Measurements from ENCODE around the gene GCHFR. TPM values are rescaled to one million over a fixed set of nuclear protein-coding genes. Genes with fewer than 3 reads are reported as not detected.

Gene GCHFR
- total RNA-seq: 10 to 100 TPM in 1 of 4 donors, 1 to 10 TPM in 3; 6.1 to 11.5 (median 7.6) TPM
- 14.9 TPM for polyA plus RNA-seq
- long read RNA-seq, donor 1, partial matches to known transcripts: 1 of 3 reads
- long read RNA-seq, donor 1, other reads (novel, unspliced or antisense): 0 of 3 reads
- long read RNA-seq, donor 2, transcript GCHFR-201 (3 exons, 777 nt): major isoform, 7 of 7 reads
- long read RNA-seq, donor 2, partial matches to known transcripts: 0 of 7 reads
- long read RNA-seq, donor 2, other reads (novel, unspliced or antisense): 0 of 7 reads
- long read RNA-seq, donor 3, partial matches to known transcripts: 0 of 2 reads
- long read RNA-seq, donor 3, other reads (novel, unspliced or antisense): 0 of 2 reads
- long read RNA-seq, donor 4, partial matches to known transcripts: 0 of 3 reads
- long read RNA-seq, donor 4, other reads (novel, unspliced or antisense): 0 of 3 reads

DNA sequence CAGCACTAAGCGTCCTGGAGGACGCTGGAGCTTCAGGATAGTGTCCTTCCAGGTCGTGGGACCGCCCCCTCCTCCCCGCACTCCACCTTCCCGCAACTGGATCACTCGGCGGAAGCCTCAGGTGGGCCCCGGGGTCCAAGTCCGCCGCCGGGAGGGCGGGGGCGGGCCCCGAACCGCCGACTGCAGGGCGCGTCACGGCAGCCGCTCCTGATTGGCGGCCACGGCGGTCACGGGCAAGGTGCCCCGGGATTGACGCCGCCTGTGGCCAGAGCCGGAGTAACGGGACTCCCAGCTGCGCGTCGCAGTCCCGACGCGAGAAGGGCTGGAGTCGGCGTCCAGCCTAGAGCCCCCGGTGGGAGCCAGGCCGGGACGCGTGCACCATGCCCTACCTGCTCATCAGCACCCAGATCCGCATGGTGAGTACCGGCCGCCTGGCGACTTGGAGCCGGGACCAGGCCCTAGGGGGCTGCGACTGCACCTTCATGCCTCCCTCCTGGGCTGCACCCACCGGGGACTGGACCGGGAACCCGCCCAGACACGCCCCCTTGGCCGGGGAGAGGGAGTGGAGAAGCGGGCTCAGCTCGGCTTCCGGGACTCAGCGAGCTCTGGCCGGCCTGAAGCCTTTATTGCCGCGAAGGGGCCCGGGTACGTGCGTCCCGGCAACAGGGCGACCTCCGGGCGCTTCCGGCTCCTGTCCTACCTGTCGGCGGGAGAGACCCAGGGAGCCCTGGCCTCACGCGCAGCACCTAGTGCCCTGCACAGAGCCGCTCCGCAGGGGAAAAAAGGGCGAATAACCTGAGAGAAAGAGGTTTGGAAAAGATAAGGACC is at the start of gene GCHFR:
GCHFR (plus strand) TSS at position 268 of the 828 bp plus-strand sequence; CDS start at position 381, 113 bp downstream.
- Histone ChIP-seq H3K9me3 (ENCODE audit: control insufficient read depth, low read length) (no peaks in the 10 kb centered on the region), H3K27ac (ENCODE audit: low read length) (peak within 1 kb of the TSS; percentile 30), H3K4me3 (ENCODE audit: low read length) (peak within 1 kb of the TSS; percentile 34), H3K4me1 (ENCODE audit: control insufficient read depth, insufficient read depth, low read length) (no peaks in the 10 kb centered on the region), H3K27me3 (ENCODE audit: control insufficient read depth, insufficient read depth) (no peaks in the 10 kb centered on the region)
- DNase-seq (peak; percentile 84 to 94 (median 93)), ATAC-seq (peak; percentile 75 to 81)
- under 1% methylated on average over 75 of the region's 75 CpGs for WGBS
- intact Hi-C loops (cut with DNase I): no loop called here

DNA sequence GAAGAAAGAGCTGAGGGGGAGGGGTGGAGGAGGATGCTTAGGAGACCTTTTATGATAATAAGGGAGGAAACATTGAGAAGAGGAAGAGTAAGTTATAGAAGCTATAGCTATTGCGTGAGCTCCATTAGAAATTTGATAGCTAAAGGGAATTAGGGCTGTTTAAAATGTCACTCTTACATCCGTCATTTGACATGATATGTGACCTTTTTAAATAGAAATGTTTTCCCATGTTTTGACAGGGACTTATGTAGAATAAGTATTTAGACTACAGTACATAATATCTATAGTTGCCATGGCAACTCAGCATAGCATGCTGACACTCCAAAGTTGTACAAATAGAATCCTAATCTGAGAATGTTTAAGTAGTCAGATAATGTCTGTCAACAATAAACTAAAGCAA is 49.7 kb upstream of the GCHFR start:
- H3K27me3 ChIP-seq (ENCODE audit: control insufficient read depth, insufficient read depth): no peaks in the 10 kb centered on the region
- H3K9me3 ChIP-seq (ENCODE audit: control insufficient read depth, low read length): no peaks in the 10 kb centered on the region
- 43% methylated on average over 2 of the region's 2 CpGs for WGBS
- DNase-seq (no peak), ATAC-seq (no peak)
- intact Hi-C loops (cut with DNase I): no loop called here
- no peaks in the 10 kb centered on the region for H3K4me1 ChIP-seq (ENCODE audit: control insufficient read depth, insufficient read depth, low read length)
- H3K4me3 ChIP-seq (ENCODE audit: low read length): no peak overlapping the region
- no peak overlapping the region for H3K27ac ChIP-seq (ENCODE audit: low read length)

DNA sequence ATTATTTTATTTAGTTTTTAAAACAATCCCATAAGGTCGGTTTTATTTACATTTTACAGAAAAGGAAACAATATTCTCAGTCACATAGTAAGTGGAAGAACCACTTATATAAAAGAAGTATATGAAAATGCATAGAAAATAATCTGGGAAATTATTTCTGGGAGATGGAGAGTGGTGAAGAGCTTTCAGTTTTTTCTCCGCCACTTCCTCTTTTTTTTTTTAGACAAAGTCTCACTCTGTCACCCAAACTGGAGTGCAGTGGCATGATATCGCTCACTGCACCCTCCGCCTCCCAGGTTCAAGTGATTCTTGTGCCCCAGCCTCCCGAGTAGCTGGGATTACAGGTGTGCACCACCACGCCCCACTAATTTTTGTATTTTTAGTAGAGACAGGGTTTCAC is 47.7 kb upstream of the GCHFR start:
- ATAC-seq (no peak), DNase-seq (no peak)
- Histone ChIP-seq H3K27ac (ENCODE audit: low read length) (no peak overlapping the region), H3K4me3 (ENCODE audit: low read length) (no peak overlapping the region), H3K9me3 (ENCODE audit: control insufficient read depth, low read length) (no peaks in the 10 kb centered on the region), H3K4me1 (ENCODE audit: control insufficient read depth, insufficient read depth, low read length) (no peaks in the 10 kb centered on the region), H3K27me3 (ENCODE audit: control insufficient read depth, insufficient read depth) (no peaks in the 10 kb centered on the region)
- intact Hi-C loops (cut with DNase I): no loop called here
- WGBS: 96% methylated on average over 6 of the region's 6 CpGs

DNA sequence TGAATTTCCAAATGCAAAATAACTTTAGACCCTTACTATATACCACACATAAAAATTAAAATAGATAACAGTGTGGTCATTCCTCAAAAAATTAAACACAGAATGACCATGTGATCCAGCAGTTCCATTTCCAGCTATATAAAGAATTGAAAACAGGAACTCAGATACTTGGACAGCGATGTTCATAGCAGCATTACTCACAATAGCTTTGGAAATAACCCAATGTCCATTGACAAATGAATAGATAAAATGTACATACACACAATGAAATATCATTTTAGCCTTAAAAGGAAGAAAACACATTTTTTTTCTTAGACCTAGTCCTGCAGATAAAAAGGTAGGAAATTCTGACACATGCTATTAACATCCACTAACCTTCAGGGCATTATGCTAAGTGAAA is 42.2 kb upstream of the GCHFR start:
- no peak overlapping the region for H3K27ac ChIP-seq (ENCODE audit: low read length)
- H3K27me3 ChIP-seq (ENCODE audit: control insufficient read depth, insufficient read depth): no peaks in the 10 kb centered on the region
- DNase-seq (no peak), ATAC-seq (no peak)
- WGBS: 55% methylated on average over 1 of the region's 1 CpG
- H3K4me1 ChIP-seq (ENCODE audit: control insufficient read depth, insufficient read depth, low read length): no peaks in the 10 kb centered on the region
- H3K9me3 ChIP-seq (ENCODE audit: control insufficient read depth, low read length): no peaks in the 10 kb centered on the region
- H3K4me3 ChIP-seq (ENCODE audit: low read length): no peak overlapping the region
- intact Hi-C loops (cut with DNase I): no loop called here

DNA sequence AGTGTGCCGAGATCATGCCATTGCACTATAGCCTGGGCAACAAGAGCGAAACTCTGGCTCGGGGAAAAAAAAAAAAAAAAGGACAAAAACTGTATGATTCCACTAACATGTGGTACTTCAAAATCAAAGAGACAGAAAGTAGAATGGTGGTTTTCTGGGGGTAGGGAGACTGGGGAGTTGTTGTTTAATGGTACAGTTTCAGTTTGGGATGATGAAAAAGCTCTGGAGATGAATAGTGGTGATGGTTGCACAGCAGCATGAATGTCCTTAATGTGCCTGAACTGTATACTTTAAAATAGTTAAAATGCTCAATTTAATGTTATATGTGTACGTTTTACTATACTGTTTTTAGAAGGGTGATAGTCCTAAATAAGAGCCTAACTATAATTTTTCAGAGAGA is 41.5 kb upstream of the GCHFR start:
- WGBS: 91% methylated on average over 4 of the region's 4 CpGs
- Histone ChIP-seq H3K4me1 (ENCODE audit: control insufficient read depth, insufficient read depth, low read length) (no peaks in the 10 kb centered on the region), H3K9me3 (ENCODE audit: control insufficient read depth, low read length) (no peaks in the 10 kb centered on the region), H3K4me3 (ENCODE audit: low read length) (no peak overlapping the region), H3K27me3 (ENCODE audit: control insufficient read depth, insufficient read depth) (no peaks in the 10 kb centered on the region), H3K27ac (ENCODE audit: low read length) (no peak overlapping the region)
- intact Hi-C loops (cut with DNase I): no loop called here
- no peak for DNase-seq
- ATAC-seq: no peak

DNA sequence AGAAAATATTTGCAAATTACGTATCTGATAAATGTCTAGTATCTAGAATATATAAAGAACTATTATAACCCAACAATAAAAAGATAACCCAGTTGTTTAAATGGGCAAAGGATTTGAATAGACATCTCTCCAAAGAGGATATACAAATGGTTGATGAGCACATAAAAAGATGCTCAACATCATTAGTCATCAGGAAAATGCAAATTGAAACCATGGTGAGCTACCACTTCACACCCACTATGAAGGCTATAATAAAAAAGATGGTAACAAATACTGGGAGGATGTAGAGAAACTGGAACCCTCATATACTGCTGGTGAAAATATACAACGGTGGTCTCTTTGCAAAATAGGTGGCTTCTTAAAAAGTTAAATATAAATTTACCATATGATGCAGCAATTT is 40.9 kb upstream of the GCHFR start:
- no peak for DNase-seq
- H3K4me1 ChIP-seq (ENCODE audit: control insufficient read depth, insufficient read depth, low read length): no peaks in the 10 kb centered on the region

DNA sequence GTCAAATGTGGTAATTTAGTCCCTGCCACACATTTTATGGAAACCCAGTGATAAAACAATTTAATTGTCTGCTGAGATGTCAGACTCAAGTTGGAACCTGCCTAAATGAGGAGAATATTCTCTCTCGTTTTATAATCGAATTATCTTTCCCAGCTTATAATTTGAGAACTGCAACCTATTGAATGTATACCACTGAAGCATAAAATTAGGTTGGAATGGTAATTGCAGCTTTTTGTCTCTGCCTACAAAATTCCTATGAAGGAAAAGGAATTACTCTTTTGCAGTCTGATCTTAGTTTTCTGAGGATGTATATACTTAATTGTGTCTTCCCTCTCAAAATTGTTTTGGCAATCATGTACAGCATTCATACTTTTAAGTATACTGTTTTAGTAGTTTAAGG is 39.9 kb upstream of the GCHFR start:
- H3K9me3 ChIP-seq (ENCODE audit: control insufficient read depth, low read length): no peaks in the 10 kb centered on the region
- H3K27ac ChIP-seq (ENCODE audit: low read length): no peak overlapping the region
- H3K4me1 ChIP-seq (ENCODE audit: control insufficient read depth, insufficient read depth, low read length): no peaks in the 10 kb centered on the region
- DNase-seq: no peak
- intact Hi-C loops (cut with DNase I): no loop called here
- H3K27me3 ChIP-seq (ENCODE audit: control insufficient read depth, insufficient read depth): no peaks in the 10 kb centered on the region
- no peak for ATAC-seq
- no peak overlapping the region for H3K4me3 ChIP-seq (ENCODE audit: low read length)
- WGBS: 84% methylated on average over 2 of the region's 2 CpGs

More for the DNA sequence above, 40.9 kb upstream of the GCHFR start:
- intact Hi-C loops (cut with DNase I): no loop called here
- Histone ChIP-seq H3K4me3 (ENCODE audit: low read length) (no peak overlapping the region), H3K9me3 (ENCODE audit: control insufficient read depth, low read length) (no peaks in the 10 kb centered on the region), H3K27me3 (ENCODE audit: control insufficient read depth, insufficient read depth) (no peaks in the 10 kb centered on the region), H3K27ac (ENCODE audit: low read length) (no peak overlapping the region)
- no peak for ATAC-seq
- 94% methylated on average over 2 of the region's 2 CpGs for WGBS

DNA sequence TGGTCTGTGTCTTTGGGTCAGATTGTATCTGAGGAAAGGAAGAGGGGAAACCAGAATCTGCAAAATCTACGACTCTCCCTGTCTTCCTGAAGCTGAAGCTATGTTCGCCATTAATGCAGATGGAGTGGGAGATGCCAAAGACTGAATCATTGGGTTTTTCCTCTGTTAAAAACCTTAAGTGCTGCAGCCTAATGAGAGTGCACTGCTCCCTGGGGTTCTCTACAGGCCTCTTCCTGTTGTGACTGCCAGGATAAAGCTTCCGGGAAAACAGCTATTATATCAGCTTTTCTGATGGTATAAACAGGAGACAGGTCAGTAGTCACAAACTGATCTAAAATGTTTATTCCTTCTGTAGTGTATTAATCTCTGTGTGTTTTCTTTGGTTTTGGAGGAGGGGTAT is 32.8 kb upstream of the GCHFR start:
- DNase-seq (no peak), ATAC-seq (peak in 1 of 2 donors; percentile 35)
- Histone ChIP-seq H3K4me3 (ENCODE audit: low read length) (no peak overlapping the region), H3K9me3 (ENCODE audit: control insufficient read depth, low read length) (no peaks in the 10 kb centered on the region), H3K27me3 (ENCODE audit: control insufficient read depth, insufficient read depth) (no peaks in the 10 kb centered on the region), H3K27ac (ENCODE audit: low read length) (no peak overlapping the region), H3K4me1 (ENCODE audit: control insufficient read depth, insufficient read depth, low read length) (no peaks in the 10 kb centered on the region)
- intact Hi-C loops (cut with DNase I): no loop called here
- 57% methylated on average over 3 of the region's 3 CpGs for WGBS

DNA sequence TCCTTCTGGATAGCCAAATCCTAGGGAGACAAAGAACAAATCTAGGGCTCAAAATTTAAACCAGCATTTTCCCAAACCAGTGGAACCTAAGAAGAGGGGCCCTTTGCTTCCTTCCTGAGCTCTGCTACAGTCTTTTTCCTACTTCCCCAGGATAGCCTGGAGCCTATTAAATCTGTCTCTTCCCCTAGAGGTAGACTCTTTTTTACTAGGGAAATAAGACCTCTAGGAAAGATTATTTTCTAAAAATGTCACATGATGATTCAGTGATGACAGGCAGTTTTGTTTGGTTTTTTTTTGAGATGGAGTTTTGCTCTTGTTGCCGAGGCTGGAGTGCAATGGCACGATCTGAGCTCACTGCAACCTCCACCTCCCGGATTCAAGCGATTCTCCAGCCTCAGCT is 27.3 kb upstream of the GCHFR start:
- no peaks in the 10 kb centered on the region for H3K4me1 ChIP-seq (ENCODE audit: control insufficient read depth, insufficient read depth, low read length)
- no peak for ATAC-seq
- H3K27me3 ChIP-seq (ENCODE audit: control insufficient read depth, insufficient read depth): no peaks in the 10 kb centered on the region
- 88% methylated on average over 4 of the region's 4 CpGs for WGBS
- intact Hi-C loops (cut with DNase I): no loop called here
- no peak for DNase-seq
- no peak overlapping the region for H3K4me3 ChIP-seq (ENCODE audit: low read length)
- H3K9me3 ChIP-seq (ENCODE audit: control insufficient read depth, low read length): no peaks in the 10 kb centered on the region
- H3K27ac ChIP-seq (ENCODE audit: low read length): no peak overlapping the region

DNA sequence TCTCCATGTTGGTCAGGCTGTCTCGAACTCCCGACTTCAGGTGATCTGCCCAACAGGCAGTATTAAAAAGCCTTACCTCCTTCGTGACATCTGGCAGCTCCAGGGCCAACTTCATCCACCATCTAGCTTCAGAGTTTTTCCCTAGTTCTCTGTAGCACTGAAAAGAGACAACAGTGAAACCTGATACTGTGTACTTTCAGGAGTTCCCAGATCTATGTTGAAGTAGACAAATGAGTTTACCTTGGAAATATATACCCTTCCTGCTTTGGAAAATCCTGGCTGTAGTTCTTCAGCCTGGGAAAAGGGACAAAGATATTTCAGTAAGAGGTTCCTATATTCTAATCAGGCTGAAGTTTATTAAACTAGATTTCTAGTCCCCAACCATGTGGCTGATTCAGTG is 26.8 kb upstream of the GCHFR start:
- intact Hi-C loops (cut with DNase I): no loop called here
- ATAC-seq: no peak
- H3K27ac ChIP-seq (ENCODE audit: low read length): no peak overlapping the region
- no peaks in the 10 kb centered on the region for H3K4me1 ChIP-seq (ENCODE audit: control insufficient read depth, insufficient read depth, low read length)
- no peaks in the 10 kb centered on the region for H3K27me3 ChIP-seq (ENCODE audit: control insufficient read depth, insufficient read depth)
- DNase-seq: no peak
- WGBS: 94% methylated on average over 3 of the region's 3 CpGs
- H3K9me3 ChIP-seq (ENCODE audit: control insufficient read depth, low read length): no peaks in the 10 kb centered on the region
- no peak overlapping the region for H3K4me3 ChIP-seq (ENCODE audit: low read length)

DNA sequence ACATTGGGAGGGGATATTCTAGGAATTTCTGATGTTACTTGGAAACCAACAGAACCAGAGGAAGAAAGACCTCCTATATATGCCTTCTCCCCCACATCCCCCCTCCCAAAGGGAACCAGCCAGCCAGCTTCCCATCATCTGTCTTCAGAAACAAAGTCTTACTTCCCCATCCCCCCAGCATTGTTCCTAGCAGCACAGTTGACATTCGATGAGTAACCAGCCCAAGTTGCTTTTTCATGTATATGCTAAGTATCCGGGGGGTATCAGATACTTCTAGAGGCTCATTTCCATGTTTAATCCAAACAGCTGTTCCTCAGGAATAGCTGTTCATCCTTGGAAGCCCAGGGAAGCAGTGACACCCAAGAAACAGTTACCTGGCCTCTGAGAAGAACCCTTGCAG is 24.8 kb upstream of the GCHFR start:
- DNase-seq: no peak
- intact Hi-C loops (cut with DNase I): no loop called here
- Histone ChIP-seq H3K4me3 (ENCODE audit: low read length) (no peak overlapping the region), H3K27me3 (ENCODE audit: control insufficient read depth, insufficient read depth) (no peaks in the 10 kb centered on the region), H3K4me1 (ENCODE audit: control insufficient read depth, insufficient read depth, low read length) (peaks cover 2% of the 10 kb centered on the region), H3K9me3 (ENCODE audit: control insufficient read depth, low read length) (no peaks in the 10 kb centered on the region), H3K27ac (ENCODE audit: low read length) (no peak overlapping the region)
- ATAC-seq: no peak
- WGBS: 64% methylated on average over 2 of the region's 2 CpGs
